Measurements from ENCODE around the gene DNAJB8. TPM values are rescaled to one million over a fixed set of nuclear protein-coding genes. Genes with fewer than 3 reads are reported as not detected.

Gene DNAJB8
- total RNA-seq, 1 experiment from 2014 or later: not detected

DNA sequence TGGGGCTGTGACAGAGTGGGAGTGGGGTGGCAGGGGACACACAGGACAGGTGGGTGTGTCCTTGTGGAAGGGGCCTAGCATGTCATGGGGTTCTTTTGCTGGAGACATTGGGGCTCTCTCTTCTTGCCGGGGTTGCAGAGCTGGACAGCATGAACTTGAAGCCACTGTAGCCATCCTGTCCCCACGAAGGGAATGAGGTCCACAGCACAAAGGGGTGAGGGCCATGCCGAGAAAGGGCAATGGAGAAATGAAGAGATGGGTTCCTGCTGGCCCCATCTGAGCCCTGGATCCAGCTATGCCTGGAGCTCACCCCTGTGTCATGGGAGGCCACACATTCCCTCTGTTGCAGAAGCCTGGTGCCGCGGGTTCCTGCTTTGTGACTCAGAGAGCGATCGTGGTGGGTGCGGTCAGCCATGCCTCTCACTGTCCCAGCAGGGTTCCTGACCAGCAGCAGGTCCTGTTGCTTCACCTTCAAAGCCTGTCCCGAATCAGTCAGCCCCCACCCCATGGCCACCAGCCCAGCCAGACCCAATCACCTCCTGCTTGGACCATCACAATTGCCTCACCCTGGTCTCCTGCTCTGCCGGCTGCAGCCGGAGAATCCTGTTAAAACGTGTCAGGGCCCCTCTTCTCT, 50.0 kb downstream of the DNAJB8 start:
- H3K4me1 ChIP-seq (ENCODE audit: insufficient read depth, low read length): peaks cover 7% of the 10 kb centered on the region
- H3K4me2 ChIP-seq (ENCODE audit: low read length): no peak overlapping the region
- H3K79me2 ChIP-seq (ENCODE audit: low read length): no peaks in the 10 kb centered on the region
- no TSS peak for BruUV-seq (replicated peaks)
- ChIA-PET CTCF (interaction anchor here (0.5 kb wide), 1 partner anchor 14 kb away, joined by 4 read pairs; no protein-coding TSS in a partner anchor), POLR2A (ENCODE audit: unreplicated experiment) (interaction anchor here (0.8 kb wide), 1 partner anchor 263 kb away, joined by 14 read pairs; no protein-coding TSS in a partner anchor)
- TF ChIP-seq, protein P1, sequence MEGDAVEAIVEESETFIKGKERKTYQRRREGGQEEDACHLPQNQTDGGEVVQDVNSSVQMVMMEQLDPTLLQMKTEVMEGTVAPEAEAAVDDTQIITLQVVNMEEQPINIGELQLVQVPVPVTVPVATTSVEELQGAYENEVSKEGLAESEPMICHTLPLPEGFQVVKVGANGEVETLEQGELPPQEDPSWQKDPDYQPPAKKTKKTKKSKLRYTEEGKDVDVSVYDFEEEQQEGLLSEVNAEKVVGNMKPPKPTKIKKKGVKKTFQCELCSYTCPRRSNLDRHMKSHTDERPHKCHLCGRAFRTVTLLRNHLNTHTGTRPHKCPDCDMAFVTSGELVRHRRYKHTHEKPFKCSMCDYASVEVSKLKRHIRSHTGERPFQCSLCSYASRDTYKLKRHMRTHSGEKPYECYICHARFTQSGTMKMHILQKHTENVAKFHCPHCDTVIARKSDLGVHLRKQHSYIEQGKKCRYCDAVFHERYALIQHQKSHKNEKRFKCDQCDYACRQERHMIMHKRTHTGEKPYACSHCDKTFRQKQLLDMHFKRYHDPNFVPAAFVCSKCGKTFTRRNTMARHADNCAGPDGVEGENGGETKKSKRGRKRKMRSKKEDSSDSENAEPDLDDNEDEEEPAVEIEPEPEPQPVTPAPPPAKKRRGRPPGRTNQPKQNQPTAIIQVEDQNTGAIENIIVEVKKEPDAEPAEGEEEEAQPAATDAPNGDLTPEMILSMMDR (conservative IDR thresholded peaks at IDR 0.05; ENCODE audit: low read depth, low read length): no peak
- no peak for TF ChIP-seq EZH2 (IDR thresholded peaks at IDR 0.05; ENCODE audit: low read length, unreplicated experiment)
- no peak for TF ChIP-seq EZH2phosphoT487 (IDR thresholded peaks at IDR 0.05; ENCODE audit: borderline replicate concordance, low read length)
- no peak overlapping the region for H2AFZ ChIP-seq (ENCODE audit: low read length)
- no peaks in the 10 kb centered on the region for H3K9me2 ChIP-seq (replicated peaks; ENCODE audit: low read length)
- H3K4me3 ChIP-seq (ENCODE audit: low read length): no peak overlapping the region
- no peaks in the 10 kb centered on the region for H4K20me1 ChIP-seq (ENCODE audit: low read length)
- ATAC-seq (peak; percentile 97), DNase-seq (peak; percentile 77)
- no peaks in the 10 kb centered on the region for H3K27me3 ChIP-seq (ENCODE audit: low read length)
- H3K9me3 ChIP-seq (ENCODE audit: low read length): no peaks in the 10 kb centered on the region
- intact Hi-C loops (cut with micrococcal nuclease): no loop called here
- H3K36me3 ChIP-seq (ENCODE audit: low read depth, low read length): no peaks in the 10 kb centered on the region
- H3K27ac ChIP-seq (ENCODE audit: low read length): no peak overlapping the region
- no peaks in the 10 kb centered on the region for H3F3A ChIP-seq (ENCODE audit: low read length, unreplicated experiment)
- H3K9ac ChIP-seq (ENCODE audit: low read length): no peak overlapping the region

DNA sequence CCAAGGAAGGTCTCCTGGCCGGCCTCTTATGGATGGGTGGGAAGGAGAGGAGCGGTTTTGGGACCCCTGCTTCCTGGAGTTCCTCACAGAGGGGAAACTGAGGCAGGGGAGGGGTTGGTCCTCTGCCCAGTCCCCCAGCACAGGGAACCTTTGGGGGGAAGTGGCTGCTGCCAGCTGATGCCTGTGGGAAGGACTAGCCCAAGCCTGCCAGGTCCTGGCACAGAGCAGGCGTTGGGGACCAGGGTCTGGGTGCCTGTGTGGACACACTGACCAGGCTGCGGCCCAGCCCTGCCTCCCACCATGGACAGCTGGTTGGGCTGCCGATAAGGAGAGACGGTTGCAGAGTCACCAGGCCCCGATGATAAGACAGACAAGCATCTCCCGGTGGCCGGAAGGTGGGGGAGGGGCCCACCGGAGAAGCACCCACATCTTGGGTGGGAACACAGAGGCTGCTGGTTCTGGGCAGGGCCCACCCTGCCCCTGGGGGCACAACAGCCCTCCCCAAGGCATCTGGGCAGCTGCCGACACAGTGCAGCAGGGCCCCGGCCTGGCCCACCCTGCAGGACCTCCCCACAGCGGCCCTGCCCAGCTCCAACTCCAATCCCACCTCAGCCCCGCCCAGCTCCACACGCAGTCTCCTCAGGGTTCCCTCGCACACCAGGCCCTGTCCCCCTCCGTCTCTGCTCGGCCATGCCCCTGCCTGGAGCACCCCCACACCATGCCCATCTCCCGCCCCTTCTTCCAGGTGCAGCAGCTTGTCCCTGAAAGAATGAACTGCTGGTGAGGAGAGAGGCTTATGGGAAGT, 50.7 kb downstream of the DNAJB8 start:
- POLR2A ChIA-PET (ENCODE audit: unreplicated experiment): no interaction called here
- no peak overlapping the region for H3K9ac ChIP-seq (ENCODE audit: low read length)
- no peak overlapping the region for H3K27ac ChIP-seq (ENCODE audit: low read length)
- TF ChIP-seq, protein P1 (conservative IDR thresholded peaks at IDR 0.05; ENCODE audit: low read depth, low read length): no peak
- no peak for TF ChIP-seq EZH2 (IDR thresholded peaks at IDR 0.05; ENCODE audit: low read length, unreplicated experiment)
- no peak for TF ChIP-seq EZH2phosphoT487 (IDR thresholded peaks at IDR 0.05; ENCODE audit: borderline replicate concordance, low read length)
- no peaks in the 10 kb centered on the region for H4K20me1 ChIP-seq (ENCODE audit: low read length)
- BruUV-seq (replicated peaks): no TSS peak
- H3K27me3 ChIP-seq (ENCODE audit: low read length): no peaks in the 10 kb centered on the region
- no peaks in the 10 kb centered on the region for H3K9me2 ChIP-seq (replicated peaks; ENCODE audit: low read length)
- H3K4me2 ChIP-seq (ENCODE audit: low read length): no peak overlapping the region
- ATAC-seq: no peak; the same call in 1 of the 2 replicates
- peaks cover 7% of the 10 kb centered on the region for H3K4me1 ChIP-seq (ENCODE audit: insufficient read depth, low read length)
- DNase-seq: no peak
- H2AFZ ChIP-seq (ENCODE audit: low read length): no peak overlapping the region
- no peaks in the 10 kb centered on the region for H3K36me3 ChIP-seq (ENCODE audit: low read depth, low read length)
- CTCF ChIA-PET: interaction anchor here (0.5 kb wide), 1 partner anchor 15 kb away, joined by 4 read pairs; no protein-coding TSS in a partner anchor
- H3K79me2 ChIP-seq (ENCODE audit: low read length): no peaks in the 10 kb centered on the region
- no peaks in the 10 kb centered on the region for H3F3A ChIP-seq (ENCODE audit: low read length, unreplicated experiment)
- H3K9me3 ChIP-seq (ENCODE audit: low read length): no peaks in the 10 kb centered on the region
- intact Hi-C loops (cut with micrococcal nuclease): no loop called here
- no peak overlapping the region for H3K4me3 ChIP-seq (ENCODE audit: low read length)

Data from PC-3 (cell line).